ENCODE results near the gene CD1D.

Gene CD1D

GRCh38 chr1:158180741-158181576 is at the start of gene CD1D:
Gene CD1D, plus strand, starts transcription at chr1:158180895. Its CDS starts 207 bp downstream, at chr1:158181102.
- H3K4me3 ChIP-seq (ENCODE audit: low read length), result peak within 1 kb of the TSS; percentile 82
- H3K27me3 ChIP-seq (replicated peaks; ENCODE audit: control insufficient read depth, insufficient read depth, low read length), result peaks cover 35% of the 10 kb centered on the region

GRCh38 chr1:158131217-158131616 is 49.5 kb upstream of the CD1D start:
- no peaks in the 10 kb centered on the region for H3K27me3 ChIP-seq (replicated peaks; ENCODE audit: control insufficient read depth, insufficient read depth, low read length)
- no peak for DNase-seq (ENCODE audit: low read depth)
- no peaks in the 10 kb centered on the region for H3K36me3 ChIP-seq (ENCODE audit: control insufficient read depth, insufficient read depth, low read length, severe bottlenecking)
- no peak overlapping the region for H3K4me3 ChIP-seq (ENCODE audit: low read length)
- no peaks in the 10 kb centered on the region for H3K4me1 ChIP-seq (ENCODE audit: control insufficient read depth, insufficient read depth, low read length)
- no peak overlapping the region for H3K9ac ChIP-seq (ENCODE audit: low read length)
- no peaks in the 10 kb centered on the region for H3K9me3 ChIP-seq (ENCODE audit: control insufficient read depth, low read length)

More at GRCh38 chr1:158180741-158181576, at the start of gene CD1D:
- peaks cover 31% of the 10 kb centered on the region for H3K4me1 ChIP-seq (ENCODE audit: control insufficient read depth, insufficient read depth, low read length)
- H3K9me3 ChIP-seq (ENCODE audit: control insufficient read depth, low read length), result no peaks in the 10 kb centered on the region
- H3K36me3 ChIP-seq (ENCODE audit: control insufficient read depth, insufficient read depth, low read length, severe bottlenecking), result no peaks in the 10 kb centered on the region
- peak within 1 kb of the TSS; percentile 72 for H3K9ac ChIP-seq (ENCODE audit: low read length)
- DNase-seq (ENCODE audit: low read depth), result peak; percentile 36

GRCh38 chr1:158140764-158141192 is 39.9 kb upstream of the CD1D start:
- peak; percentile 24 for DNase-seq (ENCODE audit: low read depth)
- Histone ChIP-seq H3K4me3 (ENCODE audit: low read length) (no peak overlapping the region), H3K9ac (ENCODE audit: low read length) (no peak overlapping the region), H3K9me3 (ENCODE audit: control insufficient read depth, low read length) (no peaks in the 10 kb centered on the region), H3K4me1 (ENCODE audit: control insufficient read depth, insufficient read depth, low read length) (peaks cover 10% of the 10 kb centered on the region), H3K36me3 (ENCODE audit: control insufficient read depth, insufficient read depth, low read length, severe bottlenecking) (no peaks in the 10 kb centered on the region), H3K27me3 (replicated peaks; ENCODE audit: control insufficient read depth, insufficient read depth, low read length) (no peaks in the 10 kb centered on the region)

GRCh38 chr1:158145173-158145719 is 35.4 kb upstream of the CD1D start:
- Histone ChIP-seq H3K9me3 (ENCODE audit: control insufficient read depth, low read length) (no peaks in the 10 kb centered on the region), H3K36me3 (ENCODE audit: control insufficient read depth, insufficient read depth, low read length, severe bottlenecking) (no peaks in the 10 kb centered on the region), H3K4me1 (ENCODE audit: control insufficient read depth, insufficient read depth, low read length) (peaks cover 28% of the 10 kb centered on the region), H3K9ac (ENCODE audit: low read length) (no peak overlapping the region), H3K4me3 (ENCODE audit: low read length) (no peak overlapping the region), H3K27me3 (replicated peaks; ENCODE audit: control insufficient read depth, insufficient read depth, low read length) (no peaks in the 10 kb centered on the region)
- DNase-seq (ENCODE audit: low read depth), result peak; percentile 70

GRCh38 chr1:158146165-158146564 is 34.5 kb upstream of the CD1D start:
- DNase-seq (ENCODE audit: low read depth), result peak; percentile 3

GRCh38 chr1:158146739-158147138 is 34.0 kb upstream of the CD1D start:
- DNase-seq (ENCODE audit: low read depth), result no peak
- Histone ChIP-seq H3K27me3 (replicated peaks; ENCODE audit: control insufficient read depth, insufficient read depth, low read length) (no peaks in the 10 kb centered on the region), H3K9me3 (ENCODE audit: control insufficient read depth, low read length) (no peaks in the 10 kb centered on the region), H3K9ac (ENCODE audit: low read length) (no peak overlapping the region), H3K36me3 (ENCODE audit: control insufficient read depth, insufficient read depth, low read length, severe bottlenecking) (no peaks in the 10 kb centered on the region), H3K4me1 (ENCODE audit: control insufficient read depth, insufficient read depth, low read length) (peaks cover 28% of the 10 kb centered on the region), H3K4me3 (ENCODE audit: low read length) (no peak overlapping the region)

More at GRCh38 chr1:158146165-158146564, 34.5 kb upstream of the CD1D start:
- Histone ChIP-seq H3K9ac (ENCODE audit: low read length) (no peak overlapping the region), H3K4me3 (ENCODE audit: low read length) (no peak overlapping the region), H3K4me1 (ENCODE audit: control insufficient read depth, insufficient read depth, low read length) (peaks cover 28% of the 10 kb centered on the region), H3K27me3 (replicated peaks; ENCODE audit: control insufficient read depth, insufficient read depth, low read length) (no peaks in the 10 kb centered on the region), H3K36me3 (ENCODE audit: control insufficient read depth, insufficient read depth, low read length, severe bottlenecking) (no peaks in the 10 kb centered on the region), H3K9me3 (ENCODE audit: control insufficient read depth, low read length) (no peaks in the 10 kb centered on the region)

- Histone ChIP-seq H3K4me1 (ENCODE audit: control insufficient read depth, insufficient read depth, low read length) (peaks cover 28% of the 10 kb centered on the region), H3K36me3 (ENCODE audit: control insufficient read depth, insufficient read depth, low read length, severe bottlenecking) (no peaks in the 10 kb centered on the region), H3K4me3 (ENCODE audit: low read length) (no peak overlapping the region), H3K27me3 (replicated peaks; ENCODE audit: control insufficient read depth, insufficient read depth, low read length) (no peaks in the 10 kb centered on the region), H3K9me3 (ENCODE audit: control insufficient read depth, low read length) (no peaks in the 10 kb centered on the region), H3K9ac (ENCODE audit: low read length) (no peak overlapping the region)
- DNase-seq (ENCODE audit: low read depth), result no peak
These were observed 33.3 kb upstream of the CD1D start for GRCh38 chr1:158147401-158147800.

- Histone ChIP-seq H3K9ac (ENCODE audit: low read length) (no peak overlapping the region), H3K4me1 (ENCODE audit: control insufficient read depth, insufficient read depth, low read length) (peaks cover 28% of the 10 kb centered on the region), H3K4me3 (ENCODE audit: low read length) (no peak overlapping the region), H3K27me3 (replicated peaks; ENCODE audit: control insufficient read depth, insufficient read depth, low read length) (no peaks in the 10 kb centered on the region), H3K9me3 (ENCODE audit: control insufficient read depth, low read length) (no peaks in the 10 kb centered on the region), H3K36me3 (ENCODE audit: control insufficient read depth, insufficient read depth, low read length, severe bottlenecking) (no peaks in the 10 kb centered on the region)
- DNase-seq (ENCODE audit: low read depth), result no peak
These were observed 32.8 kb upstream of the CD1D start for GRCh38 chr1:158147869-158148268.

GRCh38 chr1:158148468-158148867 is 32.2 kb upstream of the CD1D start:
- DNase-seq (ENCODE audit: low read depth), result no peak
- Histone ChIP-seq H3K9ac (ENCODE audit: low read length) (no peak overlapping the region), H3K4me3 (ENCODE audit: low read length) (no peak overlapping the region), H3K4me1 (ENCODE audit: control insufficient read depth, insufficient read depth, low read length) (peaks cover 28% of the 10 kb centered on the region), H3K27me3 (replicated peaks; ENCODE audit: control insufficient read depth, insufficient read depth, low read length) (no peaks in the 10 kb centered on the region), H3K36me3 (ENCODE audit: control insufficient read depth, insufficient read depth, low read length, severe bottlenecking) (no peaks in the 10 kb centered on the region), H3K9me3 (ENCODE audit: control insufficient read depth, low read length) (no peaks in the 10 kb centered on the region)

- Histone ChIP-seq H3K27me3 (replicated peaks; ENCODE audit: control insufficient read depth, insufficient read depth, low read length) (no peaks in the 10 kb centered on the region), H3K4me3 (ENCODE audit: low read length) (peak overlapping the region; percentile 86), H3K9ac (ENCODE audit: low read length) (peak overlapping the region; percentile 82), H3K36me3 (ENCODE audit: control insufficient read depth, insufficient read depth, low read length, severe bottlenecking) (no peaks in the 10 kb centered on the region), H3K4me1 (ENCODE audit: control insufficient read depth, insufficient read depth, low read length) (peaks cover 28% of the 10 kb centered on the region), H3K9me3 (ENCODE audit: control insufficient read depth, low read length) (no peaks in the 10 kb centered on the region)
- no peak for DNase-seq (ENCODE audit: low read depth)
These were observed 31.5 kb upstream of the CD1D start for GRCh38 chr1:158149175-158149574.

- Histone ChIP-seq H3K4me1 (ENCODE audit: control insufficient read depth, insufficient read depth, low read length) (peaks cover 28% of the 10 kb centered on the region), H3K9ac (ENCODE audit: low read length) (peak overlapping the region; percentile 82), H3K4me3 (ENCODE audit: low read length) (peak overlapping the region; percentile 86), H3K27me3 (replicated peaks; ENCODE audit: control insufficient read depth, insufficient read depth, low read length) (no peaks in the 10 kb centered on the region), H3K36me3 (ENCODE audit: control insufficient read depth, insufficient read depth, low read length, severe bottlenecking) (no peaks in the 10 kb centered on the region), H3K9me3 (ENCODE audit: control insufficient read depth, low read length) (no peaks in the 10 kb centered on the region)
- peak; percentile 98 for DNase-seq (ENCODE audit: low read depth)
These were observed 31.0 kb upstream of the CD1D start for GRCh38 chr1:158149577-158150269.

All from adipocyte (in vitro differentiated cells).